Measurements from ENCODE around the gene SLC27A1. TPM values are rescaled to one million over a fixed set of nuclear protein-coding genes. Genes with fewer than 3 reads are reported as not detected.
"Not testable (repeated sequence)": the region's sequence is repeated elsewhere in the genome, so short reads cannot be mapped to it uniquely, and the experiment has no call there.

The SLC27A1 gene
- total RNA-seq, 4 donors from 2014 or later: 25.3 to 53.4 (median 39.5) TPM

- peaks cover 37% of the 10 kb centered on the region for H3K4me1 ChIP-seq
- H3K4me3 ChIP-seq: peak overlapping the region; percentile 71
- TF ChIP-seq EP300 (IDR thresholded peaks at IDR 0.05) (no peak), CTCF (IDR thresholded peaks at IDR 0.05) (peak in 1 of 2 donors; percentile 22), POLR2AphosphoS5 (IDR thresholded peaks at IDR 0.05) (peak; percentile 5 to 98 (median 13)), POLR2A (IDR thresholded peaks at IDR 0.05) (peak in 1 of 2 donors; percentile 40)
- H3K36me3 ChIP-seq: peaks cover 14% of the 10 kb centered on the region
- peak overlapping the region; percentile 95 for H3K27ac ChIP-seq
- H3K9me3 ChIP-seq: no peaks in the 10 kb centered on the region
- DNase-seq (ENCODE audit: low spot score in 2 of 2): peak; percentile 93
- whole genome bisulfite sequencing: 0% methylated on average over 12 of the region's 82 CpGs
- no peaks in the 10 kb centered on the region for H3K27me3 ChIP-seq
Observed at GRCh38 chr19:17511724-17512573, 41.6 kb downstream of the SLC27A1 start.

DNA sequence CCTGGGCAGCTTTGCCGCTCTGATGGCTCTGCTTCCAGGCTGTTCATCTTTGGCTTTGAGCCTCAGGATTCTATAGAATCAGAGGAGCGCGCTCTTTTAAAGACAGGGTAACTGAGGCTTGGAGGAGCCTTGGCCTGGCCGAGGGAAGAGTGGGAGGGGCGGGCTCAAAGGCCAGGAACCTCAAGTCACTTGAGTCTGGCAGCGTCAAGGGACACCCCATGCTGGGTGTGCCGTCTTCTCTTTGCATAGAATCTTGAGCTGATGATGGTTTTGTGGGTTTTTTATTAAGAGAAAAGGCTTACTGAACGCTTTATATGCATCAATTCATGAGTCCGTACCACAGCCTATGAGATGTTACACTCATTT lies 42.2 kb downstream of the SLC27A1 start:
- TF ChIP-seq POLR2A (IDR thresholded peaks at IDR 0.05) (no peak), CTCF (IDR thresholded peaks at IDR 0.05) (no peak), POLR2AphosphoS5 (IDR thresholded peaks at IDR 0.05) (no peak), EP300 (IDR thresholded peaks at IDR 0.05) (no peak)
- no peak for DNase-seq (ENCODE audit: low spot score in 2 of 2)
- Histone ChIP-seq H3K4me1 (peaks cover 34% of the 10 kb centered on the region), H3K4me3 (peak overlapping the region; percentile 71), H3K27ac (peak overlapping the region; percentile 95), H3K36me3 (peaks cover 20% of the 10 kb centered on the region), H3K27me3 (no peaks in the 10 kb centered on the region), H3K9me3 (peaks cover under 1% of the 10 kb centered on the region)
- 66% methylated on average over 5 of the region's 9 CpGs for WGBS

GRCh38 chr19:17515408-17516149 lies 45.3 kb downstream of the SLC27A1 start:
- TF ChIP-seq POLR2A (IDR thresholded peaks at IDR 0.05) (no peak), EP300 (IDR thresholded peaks at IDR 0.05) (no peak), POLR2AphosphoS5 (IDR thresholded peaks at IDR 0.05) (no peak), CTCF (IDR thresholded peaks at IDR 0.05) (no peak)
- Histone ChIP-seq H3K27ac (no peak overlapping the region), H3K27me3 (no peaks in the 10 kb centered on the region), H3K4me1 (peaks cover 22% of the 10 kb centered on the region), H3K9me3 (peaks cover 5% of the 10 kb centered on the region), H3K36me3 (peaks cover 33% of the 10 kb centered on the region), H3K4me3 (no peak overlapping the region)
- no peak for DNase-seq (ENCODE audit: low spot score in 2 of 2)
- WGBS: 83% methylated on average over 13 of the region's 15 CpGs

DNA sequence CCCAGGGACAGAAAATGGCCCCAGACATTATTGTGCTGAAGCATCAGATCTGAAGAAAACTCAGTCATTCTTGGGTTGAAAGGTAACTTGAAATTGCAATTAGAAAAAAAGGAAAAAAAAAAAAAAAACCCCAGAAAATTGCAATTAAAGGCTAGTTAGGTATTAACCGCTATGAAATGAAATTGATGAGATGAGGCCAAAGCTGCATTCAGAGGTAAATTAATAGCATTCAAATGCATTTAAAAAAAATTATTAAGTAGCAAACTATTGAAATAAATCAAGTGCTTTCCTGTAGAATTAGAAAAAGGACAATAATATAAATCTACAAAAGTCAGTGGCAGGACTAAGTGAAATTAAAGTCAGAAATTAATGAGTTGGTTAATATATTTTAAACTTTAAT lies 47.6 kb downstream of the SLC27A1 start:
- Histone ChIP-seq H3K4me1 (peaks cover 9% of the 10 kb centered on the region), H3K9me3 (peaks cover 5% of the 10 kb centered on the region), H3K27me3 (no peaks in the 10 kb centered on the region), H3K36me3 (peaks cover 42% of the 10 kb centered on the region), H3K4me3 (no peak overlapping the region), H3K27ac (no peak overlapping the region)
- 100% methylated on average over 1 of the region's 1 CpG for WGBS
- DNase-seq (ENCODE audit: low spot score in 2 of 2): no peak
- TF ChIP-seq POLR2AphosphoS5 (IDR thresholded peaks at IDR 0.05) (no peak), CTCF (IDR thresholded peaks at IDR 0.05) (no peak), POLR2A (IDR thresholded peaks at IDR 0.05) (no peak), EP300 (IDR thresholded peaks at IDR 0.05) (no peak)

DNA sequence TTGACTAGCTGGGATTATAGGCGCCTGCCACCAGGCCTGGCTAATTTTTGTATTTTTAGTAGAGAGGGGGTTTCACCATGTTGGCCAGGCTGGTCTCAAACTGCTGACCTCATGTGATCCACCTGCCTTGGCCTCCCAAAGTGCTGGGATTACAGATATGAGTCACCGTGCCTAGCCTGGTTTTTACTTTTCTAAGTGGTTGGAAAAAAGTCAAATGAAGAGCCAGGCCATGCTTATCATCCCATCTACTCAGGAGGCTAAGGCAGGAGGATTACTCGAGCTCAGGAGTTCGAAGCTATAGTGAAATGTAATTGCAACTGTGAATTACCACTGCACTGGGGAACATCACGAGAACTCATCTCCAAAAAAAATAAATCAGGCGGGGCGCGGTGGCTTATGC lies 48.3 kb downstream of the SLC27A1 start:
- H3K4me1 ChIP-seq; DNase-seq (ENCODE audit: low spot score in 2 of 2); H3K27ac ChIP-seq; H3K9me3 ChIP-seq; H3K4me3 ChIP-seq; H3K27me3 ChIP-seq: not testable (repeated sequence)
- H3K36me3 ChIP-seq: peaks cover 42% of the 10 kb centered on the region
- WGBS: 90% methylated on average over 8 of the region's 8 CpGs

Data from suprapubic skin (tissue), 4 donors.